ENCODE data around the gene ARHGAP1. TPM values are rescaled to one million over a fixed set of nuclear protein-coding genes. Genes with fewer than 3 reads are reported as not detected.

Gene ARHGAP1
- total and polyA plus RNA-seq, 2 of the 13 experiments (the other 11 are each of a cell fraction or from before 2014, with no cell fraction given) = 18.6 to 30.3 TPM

GRCh38 chr11:46664612-46665011 is 35.8 kb downstream of the ARHGAP1 start:
- no TSS peak for BruUV-seq (replicated peaks)
- 77% methylated on average over 6 of the region's 6 CpGs for WGBS (ENCODE audit: low lambda C conversion rate)
- H4K20me1 ChIP-seq (ENCODE audit: insufficient read depth, low read length) = no peaks in the 10 kb centered on the region
- ChIA-PET POLR2A (no interaction called here), CTCF (ENCODE audit: low intra/inter-chr PET ratio, low total read pairs) (no interaction called here)
- no peak overlapping the region for H3K9ac ChIP-seq (ENCODE audit: insufficient read depth, low read depth, low read length)
- no peaks in the 10 kb centered on the region for H3K79me2 ChIP-seq (ENCODE audit: insufficient read depth, low read length)
- H3K27ac ChIP-seq (ENCODE audit: extremely low read length, insufficient read depth, low read length) = no peak overlapping the region
- no peak overlapping the region for H3K4me2 ChIP-seq (ENCODE audit: low read depth, low read length)
- intact Hi-C loops (cut with micrococcal nuclease; ENCODE audit: unreplicated experiment) (no loop called here), in situ Hi-C loops (cut with HindIII; ENCODE audit: extremely low pct_ligation_motif_present, low pct_unique_long_range_greater_than_20kb) (no loop called here)
- FAIRE-seq (no peak), ATAC-seq (no peak), DNase-seq (ENCODE audit: low spot score) (no peak)
- H3K4me1 ChIP-seq (ENCODE audit: insufficient read depth, low read length) = no peaks in the 10 kb centered on the region
- H3K4me3 ChIP-seq (replicated peaks in 1 of 3; ENCODE audit: insufficient read depth in 1 of 3, low read depth in 2 of 3, low read length in 3 of 3) = no peak overlapping the region
- H3K9me3 ChIP-seq (ENCODE audit: low read length) = no peaks in the 10 kb centered on the region
- H2AFZ ChIP-seq (ENCODE audit: low read length) = no peak overlapping the region
- no peaks in the 10 kb centered on the region for H3K27me3 ChIP-seq (ENCODE audit: control insufficient read depth in 1 of 2, insufficient read depth in 2 of 2, low read length in 2 of 2)
- H3K36me3 ChIP-seq (replicated peaks in 1 of 2; ENCODE audit: control insufficient read depth in 1 of 2, insufficient read depth in 2 of 2, low read length in 2 of 2) = peaks cover 37 to 88% of the 10 kb centered on the region in 2 experiments
- TF ChIP-seq CENPT (CRISPR knock-in tag; IDR thresholded peaks at IDR 0.05; ENCODE audit: low read depth) (no peak), SP140L (CRISPR knock-in tag; IDR thresholded peaks at IDR 0.05; ENCODE audit: borderline replicate concordance) (no peak), CREBL2 (CRISPR knock-in tag; IDR thresholded peaks at IDR 0.05; ENCODE audit: borderline replicate concordance) (no peak), RERE (CRISPR knock-in tag; IDR thresholded peaks at IDR 0.05; ENCODE audit: low read depth) (no peak), ZNF367 (CRISPR knock-in tag; IDR thresholded peaks at IDR 0.05; ENCODE audit: borderline replicate concordance) (no peak), ZNF619 (CRISPR knock-in tag; IDR thresholded peaks at IDR 0.05) (no peak), ZNF180 (CRISPR knock-in tag; IDR thresholded peaks at IDR 0.05; ENCODE audit: borderline replicate concordance, low read depth) (no peak), ZNF639 (CRISPR knock-in tag; conservative IDR thresholded peaks at IDR 0.05) (no peak), ZNF7 (CRISPR knock-in tag; IDR thresholded peaks at IDR 0.05) (no peak), EP300 (IDR thresholded peaks at IDR 0.05; ENCODE audit: low read depth in 2 of 2, low read length in 2 of 2) (no peak), EP300 (CRISPR knock-in tag; IDR thresholded peaks at IDR 0.05; ENCODE audit: borderline replicate concordance) (no peak), ATAD3A (CRISPR knock-in tag; IDR thresholded peaks at IDR 0.05) (no peak), SPEN (CRISPR knock-in tag; IDR thresholded peaks at IDR 0.05; ENCODE audit: low read depth) (no peak), ZNF34 (CRISPR knock-in tag; IDR thresholded peaks at IDR 0.05; ENCODE audit: borderline replicate concordance) (no peak), DBP (CRISPR knock-in tag; IDR thresholded peaks at IDR 0.05; ENCODE audit: not compliant biosample characterization) (no peak), HOXA7 (CRISPR knock-in tag; IDR thresholded peaks at IDR 0.05) (no peak), ZNF576 (CRISPR knock-in tag; IDR thresholded peaks at IDR 0.05) (no peak)

Measured in HepG2 (cell line).